ENCODE data around the gene RNH1.

DNA sequence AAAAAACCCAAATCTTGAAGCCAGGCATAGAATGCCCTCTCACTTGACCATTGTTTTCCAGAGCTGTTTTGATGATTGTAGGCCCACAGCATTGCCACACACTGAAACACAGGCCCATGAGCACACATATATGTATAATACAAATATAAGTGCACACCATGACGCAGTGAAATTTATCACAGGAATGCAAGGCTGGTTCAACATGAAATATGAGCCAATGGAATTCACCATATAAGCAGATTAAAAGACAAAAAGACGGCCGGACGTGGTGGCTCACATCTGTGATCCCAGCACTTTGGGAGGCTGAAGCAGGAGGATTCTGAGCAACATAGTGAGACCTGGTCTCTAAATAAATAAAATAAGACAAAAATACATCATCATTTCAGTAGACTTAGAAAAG, 9.4 kb upstream of the RNH1 start:
- TF ChIP-seq POLR2A (IDR thresholded peaks at IDR 0.05), result no peak
- TF ChIP-seq, protein P1, sequence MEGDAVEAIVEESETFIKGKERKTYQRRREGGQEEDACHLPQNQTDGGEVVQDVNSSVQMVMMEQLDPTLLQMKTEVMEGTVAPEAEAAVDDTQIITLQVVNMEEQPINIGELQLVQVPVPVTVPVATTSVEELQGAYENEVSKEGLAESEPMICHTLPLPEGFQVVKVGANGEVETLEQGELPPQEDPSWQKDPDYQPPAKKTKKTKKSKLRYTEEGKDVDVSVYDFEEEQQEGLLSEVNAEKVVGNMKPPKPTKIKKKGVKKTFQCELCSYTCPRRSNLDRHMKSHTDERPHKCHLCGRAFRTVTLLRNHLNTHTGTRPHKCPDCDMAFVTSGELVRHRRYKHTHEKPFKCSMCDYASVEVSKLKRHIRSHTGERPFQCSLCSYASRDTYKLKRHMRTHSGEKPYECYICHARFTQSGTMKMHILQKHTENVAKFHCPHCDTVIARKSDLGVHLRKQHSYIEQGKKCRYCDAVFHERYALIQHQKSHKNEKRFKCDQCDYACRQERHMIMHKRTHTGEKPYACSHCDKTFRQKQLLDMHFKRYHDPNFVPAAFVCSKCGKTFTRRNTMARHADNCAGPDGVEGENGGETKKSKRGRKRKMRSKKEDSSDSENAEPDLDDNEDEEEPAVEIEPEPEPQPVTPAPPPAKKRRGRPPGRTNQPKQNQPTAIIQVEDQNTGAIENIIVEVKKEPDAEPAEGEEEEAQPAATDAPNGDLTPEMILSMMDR (IDR thresholded peaks at IDR 0.05 in 4 of 5, conservative IDR thresholded peaks at IDR 0.05 in 1 of 5), result no peak
